Hepatic stellate cell (primary cell): ENCODE data around the gene SCAI.
A peak's percentile ranks its signal among the peaks of the same experiment; 100 is the strongest.
"Not testable (repeated sequence)": the region's sequence is repeated elsewhere in the genome, so short reads cannot be mapped to it uniquely, and the experiment has no call there.

ENCODE experiments used
- DNase-seq: peaks from one replicate; pipeline ENCODE4 v3.0.0; 2011; ENCODE audit warnings: low spot score

The SCAI gene

DNA sequence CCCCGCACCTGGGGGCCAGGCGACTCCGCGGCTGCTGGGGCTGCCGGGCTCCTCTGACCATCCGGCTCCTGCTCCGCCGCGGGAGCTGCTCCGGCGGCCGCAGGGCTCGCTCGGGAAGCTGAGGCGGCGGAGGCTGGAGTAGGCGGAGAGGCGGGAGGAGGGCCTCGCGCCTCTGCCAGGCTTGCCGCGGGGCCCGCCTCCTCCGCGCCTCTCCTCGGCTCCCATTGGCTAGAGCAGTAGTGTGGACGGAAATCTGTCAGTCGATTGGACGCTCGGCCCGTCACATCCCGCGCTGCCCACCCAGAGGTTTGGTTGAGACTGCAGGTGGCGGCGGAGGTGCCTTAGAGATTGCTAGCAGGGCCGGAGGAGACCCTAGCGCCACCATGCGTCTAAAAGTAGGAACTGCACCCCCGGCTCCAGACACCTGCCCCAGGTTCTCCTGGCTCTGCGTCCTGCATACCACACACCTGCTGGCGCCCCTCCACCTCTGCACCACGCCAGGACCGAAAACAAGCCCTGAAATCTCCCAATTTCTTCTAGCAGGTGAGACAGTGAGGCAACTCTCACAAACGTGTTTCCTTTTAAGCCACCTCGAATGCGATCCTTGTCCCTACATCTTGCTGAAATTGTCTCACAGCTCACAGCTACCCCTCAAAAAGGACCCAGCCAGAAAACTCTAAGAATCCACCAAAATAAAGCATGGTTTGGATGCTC, at the start of gene SCAI:
Gene SCAI, minus strand, starts transcription at position 152 of the 714 bp plus-strand sequence. Its CDS starts 91 bp downstream, at position 61.
- DNase-seq = peak; percentile 99

DNA sequence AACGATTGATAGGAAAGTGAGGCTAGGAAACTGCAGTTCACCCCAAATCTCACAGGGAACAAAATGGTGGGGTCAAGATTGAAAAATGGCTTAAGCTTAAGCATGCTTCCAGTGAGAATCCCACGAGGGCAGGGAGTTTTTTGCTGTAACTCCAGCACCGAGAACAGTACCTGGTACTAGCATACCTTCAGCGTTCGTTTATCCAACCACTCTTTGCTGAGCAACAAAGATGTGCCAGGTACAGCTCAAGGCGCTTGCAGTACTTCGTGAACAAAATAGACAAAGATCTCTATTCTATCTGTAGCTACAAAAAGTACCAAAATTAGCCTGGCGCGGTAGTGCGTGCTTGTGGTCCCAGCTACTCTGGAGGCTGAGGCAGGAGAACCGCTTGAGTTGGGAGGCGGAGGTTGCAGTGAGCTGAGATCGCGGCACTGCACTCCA, 47.1 kb upstream of the SCAI start:
- DNase-seq = peak; percentile 26

DNA sequence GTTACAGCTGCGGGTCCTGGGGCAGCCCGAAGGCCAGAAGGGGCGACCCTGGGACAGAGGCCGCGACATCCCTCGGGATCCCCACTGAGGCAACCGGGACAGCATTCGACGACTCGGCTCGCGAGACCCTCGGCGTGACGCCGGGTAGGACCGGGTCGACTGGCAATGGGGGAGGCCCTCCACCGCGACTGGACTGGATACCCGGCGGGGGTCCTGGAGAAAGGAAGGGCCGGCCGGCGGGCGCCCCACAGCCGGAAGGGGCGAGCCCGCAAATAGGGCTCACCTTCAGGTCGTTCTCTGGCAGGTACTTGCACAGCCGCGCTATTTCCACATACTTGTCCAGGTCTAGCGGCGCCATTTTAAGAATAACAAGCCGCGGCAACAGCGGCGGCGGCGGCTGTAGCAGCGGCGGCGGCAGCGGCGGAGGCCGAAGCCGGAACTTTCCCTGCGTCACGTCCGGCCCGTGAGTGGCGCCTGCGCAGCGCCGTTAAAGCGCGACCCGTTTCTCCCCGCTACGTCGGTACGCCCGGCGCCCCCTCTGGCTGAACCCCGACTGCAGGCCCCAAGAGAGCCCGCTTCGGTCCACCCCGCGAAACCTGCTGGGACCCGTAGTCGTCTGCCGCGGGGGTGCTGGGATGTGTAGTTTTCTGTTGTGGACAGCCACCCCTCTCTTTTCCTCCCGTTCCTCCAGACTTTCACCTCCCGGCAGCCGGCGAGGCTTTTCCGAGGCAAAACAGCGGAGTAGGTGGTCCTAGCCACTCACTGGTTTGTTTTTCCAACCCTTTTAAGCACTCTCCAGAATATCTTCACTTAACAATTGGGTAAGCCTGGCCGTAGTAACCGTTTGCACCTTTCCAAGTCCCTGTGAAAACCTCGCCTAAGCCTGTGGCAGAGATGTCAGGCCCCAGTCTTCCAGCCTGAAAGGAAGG, 46.3 kb upstream of the SCAI start, which contains the start of gene PPP6C:
Gene PPP6C, minus strand, starts transcription at position 443 of the 929 bp plus-strand sequence. Its CDS starts 85 bp downstream, at position 358.
- peak; percentile 98 for DNase-seq

DNA sequence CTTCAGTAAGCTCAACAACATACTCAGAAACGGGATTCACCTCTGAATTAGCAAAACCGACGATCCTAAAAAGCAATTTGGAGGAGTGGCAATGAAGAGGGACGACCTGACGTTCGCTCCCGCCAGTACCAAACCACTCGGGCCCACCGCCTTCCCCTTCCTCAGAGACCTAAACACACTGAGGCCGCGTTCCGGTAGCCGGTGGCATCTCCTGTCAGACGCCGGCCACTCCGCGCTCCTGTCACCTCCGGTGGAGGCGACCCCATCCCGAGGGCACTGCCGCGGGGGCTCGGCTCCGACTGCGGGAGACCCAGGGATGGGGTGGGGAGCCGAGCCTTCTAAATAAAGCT, 45.7 kb upstream of the SCAI start:
- peak; percentile 22 for DNase-seq

DNA sequence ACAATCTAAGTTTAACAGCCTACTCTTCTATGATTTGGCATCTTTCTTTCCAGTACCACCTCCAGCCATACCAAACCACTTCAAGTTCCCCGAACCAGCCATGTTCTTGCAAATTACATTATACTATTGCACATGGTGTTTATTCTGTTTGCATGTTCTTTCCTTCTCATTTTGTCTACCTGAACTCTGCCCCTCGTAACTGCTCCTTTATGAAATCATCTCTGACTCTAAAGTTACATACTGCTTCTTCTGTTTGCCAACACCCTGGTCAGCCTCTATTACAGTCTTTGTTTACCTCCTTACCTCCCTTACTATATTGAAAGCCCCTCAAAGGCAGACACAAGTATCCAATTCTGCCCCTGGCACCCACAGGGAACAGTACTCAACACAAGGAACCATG, 40.2 kb upstream of the SCAI start:
- DNase-seq = no peak

DNA sequence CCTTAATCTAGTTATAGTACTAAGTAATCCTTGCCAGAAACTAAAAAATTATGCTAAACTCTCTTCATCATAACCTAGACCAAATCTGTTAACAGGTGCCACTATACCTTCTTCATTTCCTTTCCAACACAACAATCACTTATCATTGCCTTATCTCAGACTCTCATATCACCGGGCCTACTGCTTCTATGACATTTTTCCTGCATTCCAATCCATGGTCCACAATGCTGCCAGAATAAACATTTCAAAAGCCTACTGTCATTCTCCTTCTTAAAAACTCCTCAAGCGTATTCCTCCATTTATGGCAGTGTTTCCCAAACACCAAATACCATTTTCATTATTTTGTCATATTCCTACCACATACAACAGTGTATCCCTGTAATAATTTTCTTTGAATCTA, 39.7 kb upstream of the SCAI start:
- DNase-seq = peak; percentile 48

DNA sequence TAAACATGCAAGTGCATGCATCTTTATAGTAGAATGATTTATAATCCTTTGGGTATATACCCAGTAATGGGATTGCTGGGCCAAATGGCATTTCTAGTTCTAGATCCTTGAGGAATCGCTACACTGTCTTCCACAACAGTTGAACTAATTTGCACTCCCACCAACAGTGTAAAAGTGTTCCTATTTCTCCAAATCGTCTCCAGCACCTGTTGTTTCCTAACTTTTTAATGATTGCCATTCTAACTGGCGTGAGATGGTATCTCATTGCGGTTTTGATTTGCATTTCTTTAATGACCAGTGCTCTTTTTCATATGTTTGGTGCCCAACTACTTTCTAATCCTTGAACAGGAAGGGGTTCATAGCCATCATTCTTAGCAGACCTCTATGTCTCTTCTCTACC, 38.4 kb upstream of the SCAI start:
- DNase-seq = not testable (repeated sequence)

DNA sequence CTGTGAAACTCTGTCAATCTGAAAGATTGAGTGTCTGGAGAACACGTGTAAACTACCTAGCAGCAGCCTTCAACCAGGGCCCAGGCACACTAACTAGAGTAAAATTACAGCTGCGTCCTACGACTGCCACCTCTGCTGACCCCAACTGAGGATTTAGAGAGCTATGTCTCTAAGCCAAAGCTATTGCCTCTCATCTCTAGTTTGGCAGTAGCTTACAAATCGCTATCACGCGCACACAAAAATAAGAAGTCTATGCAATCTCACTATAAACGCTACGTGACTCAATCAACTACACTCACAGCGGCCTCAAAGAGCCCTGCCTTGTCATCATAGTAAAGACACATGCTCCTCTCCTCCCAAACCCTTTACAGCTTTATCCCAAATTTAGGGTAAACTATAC, 37.5 kb upstream of the SCAI start:
- no peak for DNase-seq

DNA sequence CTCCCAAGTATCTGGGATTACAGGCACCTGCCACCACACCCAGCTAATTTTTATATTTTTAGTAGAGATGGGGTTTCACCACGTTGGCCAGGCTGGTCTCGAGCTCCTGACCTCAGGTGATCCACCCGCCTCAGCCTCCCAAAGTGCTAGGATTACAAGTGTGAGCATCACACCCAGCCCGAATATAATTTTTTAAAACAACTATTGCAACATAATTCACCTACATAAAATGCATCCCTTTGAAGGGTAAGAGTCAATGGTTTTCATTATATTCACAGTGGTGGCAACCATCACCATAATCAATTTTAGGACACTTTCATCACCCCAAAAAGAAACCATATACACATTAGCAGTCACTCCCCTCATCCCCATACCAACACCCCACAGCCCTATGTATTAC, 36.4 kb upstream of the SCAI start:
- DNase-seq = not testable (repeated sequence)

DNA sequence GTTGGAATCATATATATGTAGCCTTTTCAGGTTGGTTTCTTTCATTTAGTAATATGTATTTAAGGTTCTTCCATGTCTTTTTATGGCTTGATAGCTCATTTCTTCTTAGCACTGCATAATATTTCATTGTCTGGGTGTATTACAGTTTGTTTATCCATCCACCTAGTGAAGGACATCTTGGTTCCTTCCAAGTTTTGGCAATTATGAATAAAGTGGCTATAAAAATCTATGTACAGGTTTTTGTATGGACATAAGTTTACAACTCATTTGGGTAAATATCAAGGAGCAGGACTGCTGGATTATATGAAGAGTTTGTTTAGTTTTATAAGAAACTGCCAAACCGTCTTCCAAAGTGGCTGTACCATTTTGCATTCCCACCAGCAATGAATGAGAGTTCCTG, 34.6 kb upstream of the SCAI start:
- DNase-seq = no peak

DNA sequence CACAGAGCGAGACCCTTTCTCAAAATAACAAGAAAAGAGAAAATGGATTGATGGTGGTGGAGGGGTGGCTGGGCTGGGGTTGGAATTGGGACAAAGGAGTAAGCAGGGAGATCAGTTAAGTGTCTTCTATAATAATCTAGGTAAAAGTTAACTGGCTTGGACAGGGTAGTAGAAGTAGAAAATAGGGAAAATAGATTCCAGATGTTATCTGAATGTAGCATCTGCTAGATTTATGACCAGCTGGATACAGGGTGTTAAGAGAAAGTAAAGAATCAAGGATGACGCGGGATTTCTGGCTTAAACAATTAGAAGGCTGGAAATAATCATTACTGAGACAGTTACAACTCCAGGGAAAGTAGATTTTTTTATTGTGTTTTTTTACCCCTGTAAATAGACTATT, 33.3 kb upstream of the SCAI start:
- DNase-seq = no peak

DNA sequence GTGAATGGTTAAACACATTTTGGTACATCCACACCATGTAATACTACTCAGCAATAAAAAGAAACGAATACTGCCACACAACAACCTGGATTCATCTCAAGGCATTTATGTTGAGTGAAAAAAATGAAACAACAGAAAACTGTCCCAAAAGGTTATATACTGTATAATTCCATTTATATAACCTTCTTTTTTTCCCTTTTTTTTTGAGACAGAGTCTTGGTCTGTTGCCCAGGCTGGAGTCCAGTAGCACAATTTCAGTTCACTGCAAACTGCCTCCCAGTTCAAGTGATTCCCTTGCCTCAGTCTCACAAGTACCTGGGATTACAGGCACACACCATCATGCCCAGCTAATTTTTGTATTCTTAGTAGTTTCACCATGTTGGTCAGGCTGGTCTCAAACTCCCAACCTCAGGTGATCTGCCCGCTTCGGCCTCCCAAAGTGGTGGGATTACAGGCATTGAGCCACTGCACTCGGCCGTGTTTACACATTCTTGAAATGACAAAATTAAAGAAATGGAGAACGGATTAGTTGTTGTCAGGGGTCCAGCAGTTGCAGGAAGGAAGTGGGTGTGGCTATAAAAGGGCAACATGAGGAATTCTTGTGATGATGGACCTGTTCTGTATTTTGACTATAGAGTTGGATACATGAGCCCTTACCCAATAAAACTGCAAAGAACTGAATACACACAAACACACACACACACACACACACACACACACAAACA, 28.9 kb upstream of the SCAI start:
- DNase-seq = no peak

DNA sequence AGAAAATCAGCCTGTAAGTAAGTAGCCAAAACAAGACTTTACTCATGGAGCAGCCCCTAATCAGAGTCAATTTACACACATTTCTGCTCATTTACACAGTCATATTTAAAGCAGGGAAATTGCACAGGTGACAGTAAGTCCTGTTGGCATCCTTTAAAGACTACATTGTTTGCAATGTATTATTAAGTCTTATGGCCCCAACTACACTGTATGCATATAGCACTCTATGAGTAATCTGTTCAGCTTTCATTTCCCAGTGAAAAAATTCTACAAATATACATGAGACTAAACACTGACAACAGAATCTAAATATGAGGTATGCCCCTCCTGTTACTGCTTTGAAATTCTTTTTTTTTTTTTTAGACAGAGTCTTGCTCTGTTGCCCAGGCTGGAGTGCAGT, 26.6 kb upstream of the SCAI start:
- DNase-seq = no peak

DNA sequence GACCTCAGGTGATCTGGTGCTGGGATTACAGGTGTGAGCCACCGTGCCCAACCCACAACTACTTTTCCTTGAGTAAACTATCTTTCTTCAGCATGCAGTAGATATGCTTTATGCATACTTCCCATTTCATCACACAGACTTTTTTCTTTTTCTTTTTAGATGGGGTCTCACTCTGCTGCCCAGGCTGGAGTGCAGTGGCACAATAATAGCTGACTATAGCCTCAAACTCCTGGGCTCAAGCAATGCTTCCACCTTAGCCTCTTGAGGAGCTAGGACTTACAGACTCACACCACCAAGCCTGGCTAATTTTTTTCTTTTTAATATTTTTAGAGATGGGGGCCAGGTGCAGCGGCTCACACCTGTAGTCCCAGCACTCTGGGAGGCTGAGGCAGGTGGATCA, 23.4 kb upstream of the SCAI start:
- DNase-seq = no peak

DNA sequence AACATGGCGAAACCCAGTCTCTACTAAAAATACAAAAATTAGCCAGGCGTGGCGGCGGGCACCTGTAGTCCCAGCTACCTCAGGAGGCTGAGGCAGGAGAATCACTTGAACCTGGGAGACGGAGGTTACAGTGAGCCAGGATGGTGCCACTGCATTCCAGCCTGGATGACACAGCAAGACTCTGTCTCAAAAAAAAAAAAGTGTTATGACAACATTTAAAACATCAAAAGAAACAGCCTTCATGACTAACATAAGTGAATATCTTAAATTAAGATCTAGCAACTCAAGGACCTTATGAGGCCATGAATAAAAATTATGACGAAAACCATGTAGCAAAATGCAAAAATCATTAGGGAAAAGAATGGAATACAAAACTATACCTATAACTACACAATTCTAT, 19.6 kb upstream of the SCAI start:
- not testable (repeated sequence) for DNase-seq

DNA sequence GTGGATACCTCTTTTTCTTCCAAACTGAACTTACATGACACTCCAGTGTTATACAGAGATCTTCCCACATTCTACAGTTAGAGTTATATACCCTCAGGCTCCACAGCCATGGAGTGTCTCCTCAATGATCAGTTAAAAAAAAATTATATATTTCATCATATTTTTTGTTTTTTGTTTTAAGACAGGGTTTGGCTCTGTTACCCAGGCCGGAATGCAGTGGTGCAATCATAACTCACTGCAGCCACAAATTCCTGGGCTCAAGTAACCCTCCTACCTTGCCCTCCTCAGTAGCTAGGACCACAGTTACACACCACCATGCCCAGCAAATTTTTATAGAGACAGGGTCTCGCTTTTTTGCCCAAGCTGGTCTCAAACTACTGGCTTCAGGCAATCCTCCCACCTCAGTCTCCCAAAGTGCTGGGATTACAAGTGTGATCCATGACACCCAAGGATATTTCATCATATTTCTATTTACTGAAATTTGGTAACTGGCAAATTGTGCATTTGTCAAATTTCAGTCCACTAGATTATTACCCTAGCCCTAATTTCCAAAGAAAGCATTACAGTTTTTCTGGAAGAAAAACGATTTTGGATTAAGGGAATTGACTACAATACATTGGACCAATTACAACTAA, 18.1 kb upstream of the SCAI start:
- no peak for DNase-seq

DNA sequence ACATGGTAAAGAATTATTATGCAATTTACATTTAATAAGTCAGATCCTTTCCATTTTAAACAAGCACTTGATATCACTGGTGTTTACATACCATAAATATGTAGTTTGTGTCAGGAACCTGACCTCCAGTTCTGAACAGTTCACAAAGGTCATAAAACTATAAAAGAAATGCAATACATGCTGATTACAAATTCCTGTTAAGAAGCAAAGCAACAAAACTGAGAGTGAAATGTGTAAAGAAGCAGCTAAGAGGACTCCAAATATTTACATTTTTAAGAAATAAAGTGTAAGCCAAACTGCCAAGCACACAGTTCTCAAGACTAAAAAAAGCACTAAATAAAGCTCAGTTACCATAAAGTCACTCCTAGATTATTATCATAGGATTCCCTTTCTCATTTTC, 17.4 kb upstream of the SCAI start:
- no peak for DNase-seq

DNA sequence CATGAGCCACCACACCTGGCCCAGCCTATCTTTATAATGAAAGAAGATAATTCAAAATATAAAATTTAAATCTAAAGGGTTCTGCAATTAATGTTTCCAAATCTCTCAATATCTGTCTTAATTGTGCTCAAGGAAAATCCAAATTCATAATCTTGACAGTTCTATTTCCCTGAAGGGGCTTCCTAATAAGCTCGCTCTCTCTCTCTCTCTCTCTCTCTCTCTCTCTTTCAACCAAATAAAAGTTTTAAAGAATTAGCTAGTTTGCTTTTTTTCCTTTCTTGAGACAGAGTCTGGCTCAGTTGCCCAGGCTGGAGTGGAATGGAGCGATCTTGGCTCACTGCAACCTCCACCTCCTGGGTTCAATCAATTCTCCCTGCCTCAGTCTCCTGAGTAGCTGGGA, 13.2 kb upstream of the SCAI start:
- DNase-seq = no peak

DNA sequence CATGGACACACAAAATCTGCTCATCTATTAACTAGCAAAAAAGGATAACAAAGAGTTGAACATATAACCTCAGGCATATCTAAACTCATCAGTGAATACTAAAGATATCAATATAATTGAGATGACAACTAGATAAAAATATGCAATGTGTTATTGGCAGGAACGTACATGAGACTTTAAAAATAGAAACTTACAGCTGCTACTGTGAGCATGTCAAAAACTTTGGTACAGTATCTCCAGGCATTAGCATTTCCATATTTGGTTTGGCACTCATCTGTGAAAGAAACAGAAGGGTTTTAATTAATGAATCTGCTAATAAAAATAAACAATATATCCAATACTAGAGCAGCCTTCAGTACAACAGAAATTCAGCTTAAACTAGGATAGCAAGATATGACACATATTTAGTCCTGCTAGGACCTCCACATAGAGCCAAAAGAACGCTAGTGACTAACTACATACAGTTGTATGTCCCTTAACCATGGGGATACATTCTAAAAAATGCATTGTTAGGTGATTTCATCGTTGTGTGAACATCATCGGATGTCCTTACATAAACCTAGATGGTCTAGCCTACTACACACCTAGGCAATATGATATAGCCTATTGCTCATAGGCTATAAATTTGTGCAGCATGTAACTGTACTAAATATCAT, 10.5 kb upstream of the SCAI start:
- no peak for DNase-seq

DNA sequence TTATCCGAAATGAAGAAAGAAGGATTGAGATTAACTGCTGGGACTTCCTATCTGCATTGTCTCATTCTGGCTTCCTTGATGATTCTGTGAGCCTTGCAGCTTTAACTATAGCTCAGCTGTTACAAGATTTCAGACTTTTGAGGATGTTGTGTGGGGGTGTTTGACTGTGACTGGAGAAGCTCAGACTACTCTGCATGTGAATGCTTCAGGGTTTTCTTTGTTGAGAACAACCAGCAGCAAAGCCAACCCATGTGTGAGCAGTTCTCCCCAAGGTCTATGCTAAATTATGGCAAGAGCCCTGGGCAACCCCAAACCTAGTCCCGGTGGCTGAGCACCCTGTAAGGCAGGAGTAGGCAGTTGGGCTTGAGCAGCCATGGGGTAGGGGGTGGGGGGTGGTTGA, 8.4 kb upstream of the SCAI start:
- DNase-seq = no peak
